Stimulated activated CD4-positive, alpha-beta T cell treated with anti-CD3 and anti-CD28 coated beads, Interleukin-1b, Interleukin-23, amount 100 ng/mL, for 1 hour (primary cell): ENCODE results near the gene P2RY8.
A peak's percentile ranks its signal among the peaks of the same experiment; 100 is the strongest.
"Not testable (repeated sequence)": the region's sequence is repeated elsewhere in the genome, so short reads cannot be mapped to it uniquely, and the experiment has no call there.

Experiments used
- DNase-seq, 2 donors: peaks; one replicate each; pipeline ENCODE4 v3.0.0-alpha.2; 2020; ENCODE audit warnings: low read depth in 2 of 2

P2RY8 gene

GRCh38 chrX:1465286-1466231 lies 71.4 kb downstream of the P2RY8 start:
- DNase-seq: no peak

- no peak for DNase-seq
Observed at GRCh38 chrX:1464971-1465285, 72.1 kb downstream of the P2RY8 start.

- DNase-seq: no peak
Observed at GRCh38 chrX:1464041-1464970, 72.7 kb downstream of the P2RY8 start.

- no peak for DNase-seq
Observed at GRCh38 chrX:1463581-1463980, 73.4 kb downstream of the P2RY8 start.

GRCh38 chrX:1462596-1463251 lies 74.3 kb downstream of the P2RY8 start:
- peak; percentile 35 to 62 for DNase-seq

GRCh38 chrX:1462110-1462509 lies 74.9 kb downstream of the P2RY8 start:
- DNase-seq: no peak

- no peak for DNase-seq
Observed at GRCh38 chrX:1455948-1456280, 81.1 kb downstream of the P2RY8 start.

- peak; percentile 85 to 96 for DNase-seq
Observed at GRCh38 chrX:1453951-1454785, 82.8 kb downstream of the P2RY8 start.

GRCh38 chrX:1453395-1453783 lies 83.6 kb downstream of the P2RY8 start:
- peak in 1 of 2 donors; percentile 66 for DNase-seq

GRCh38 chrX:1452516-1453394 lies 84.2 kb downstream of the P2RY8 start, which contains the start of gene ASMTL:
Gene ASMTL, minus strand, starts transcription at chrX:1452909. Its CDS starts 69 bp downstream, at chrX:1452840.
- DNase-seq: peak; percentile 100

- DNase-seq: no peak
Observed at GRCh38 chrX:1451661-1452515, 85.1 kb downstream of the P2RY8 start.

- DNase-seq: no peak
Observed at GRCh38 chrX:1451251-1451660, 85.7 kb downstream of the P2RY8 start.

- no peak for DNase-seq
Observed at GRCh38 chrX:1450361-1451161, 86.4 kb downstream of the P2RY8 start.

- no peak for DNase-seq
Observed at GRCh38 chrX:1449823-1450149, 87.2 kb downstream of the P2RY8 start.

- no peak for DNase-seq
Observed at GRCh38 chrX:1449036-1449822, 87.8 kb downstream of the P2RY8 start.

GRCh38 chrX:1448573-1449001 lies 88.4 kb downstream of the P2RY8 start:
- DNase-seq: not testable (repeated sequence)

- DNase-seq: not testable (repeated sequence)
Observed at GRCh38 chrX:1447969-1448572, 88.9 kb downstream of the P2RY8 start.
